Epithelial cell of esophagus (primary cell): Measurements from ENCODE around the gene ALG13.

Experiments
- DNase-seq: peaks from one replicate; pipeline ENCODE4 v3.0.0; 2010; ENCODE audit warnings: low read depth
- H3K4me3 ChIP-seq: 2 replicates; pipeline ENCODE4 v1.5.1; 2011; ENCODE audit warnings: mild to moderate bottlenecking, low read length, control low read depth
- TF ChIP-seq, protein P1 (sequence below): IDR thresholded peaks from 2 replicates; pipeline ENCODE4 v1.5.1; 2011; ENCODE audit warnings: low read depth, mild to moderate bottlenecking, low read length, control low read depth, inconsistent platforms; ENCODE audit not compliant: insufficient read depth; ENCODE audit errors: missing control alignments

Gene ALG13

DNA sequence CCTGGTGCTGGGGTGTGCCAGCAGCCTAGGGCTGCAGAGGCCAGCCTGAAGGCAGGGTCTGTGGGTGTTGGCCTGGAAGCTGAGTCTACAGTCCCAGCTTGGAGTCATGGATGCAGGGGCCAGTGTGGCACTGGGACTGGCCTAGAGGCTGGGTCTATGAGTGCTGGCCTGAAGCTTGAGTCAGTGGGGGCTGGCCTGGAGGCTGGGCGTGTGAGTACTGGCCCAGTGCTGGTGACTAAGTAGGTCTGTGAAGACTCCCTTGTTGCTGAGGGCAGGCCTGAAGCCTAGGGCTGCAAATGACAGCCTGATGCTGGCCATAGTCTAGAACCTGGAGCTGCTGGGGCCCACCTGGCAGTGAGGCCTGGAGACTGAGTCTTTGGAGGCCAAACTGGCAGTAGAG lies 31.3 kb upstream of the ALG13 start:
- peak; percentile 66 for DNase-seq
- TF ChIP-seq, protein P1, sequence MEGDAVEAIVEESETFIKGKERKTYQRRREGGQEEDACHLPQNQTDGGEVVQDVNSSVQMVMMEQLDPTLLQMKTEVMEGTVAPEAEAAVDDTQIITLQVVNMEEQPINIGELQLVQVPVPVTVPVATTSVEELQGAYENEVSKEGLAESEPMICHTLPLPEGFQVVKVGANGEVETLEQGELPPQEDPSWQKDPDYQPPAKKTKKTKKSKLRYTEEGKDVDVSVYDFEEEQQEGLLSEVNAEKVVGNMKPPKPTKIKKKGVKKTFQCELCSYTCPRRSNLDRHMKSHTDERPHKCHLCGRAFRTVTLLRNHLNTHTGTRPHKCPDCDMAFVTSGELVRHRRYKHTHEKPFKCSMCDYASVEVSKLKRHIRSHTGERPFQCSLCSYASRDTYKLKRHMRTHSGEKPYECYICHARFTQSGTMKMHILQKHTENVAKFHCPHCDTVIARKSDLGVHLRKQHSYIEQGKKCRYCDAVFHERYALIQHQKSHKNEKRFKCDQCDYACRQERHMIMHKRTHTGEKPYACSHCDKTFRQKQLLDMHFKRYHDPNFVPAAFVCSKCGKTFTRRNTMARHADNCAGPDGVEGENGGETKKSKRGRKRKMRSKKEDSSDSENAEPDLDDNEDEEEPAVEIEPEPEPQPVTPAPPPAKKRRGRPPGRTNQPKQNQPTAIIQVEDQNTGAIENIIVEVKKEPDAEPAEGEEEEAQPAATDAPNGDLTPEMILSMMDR, result no peak
- no peak overlapping the region for H3K4me3 ChIP-seq

DNA sequence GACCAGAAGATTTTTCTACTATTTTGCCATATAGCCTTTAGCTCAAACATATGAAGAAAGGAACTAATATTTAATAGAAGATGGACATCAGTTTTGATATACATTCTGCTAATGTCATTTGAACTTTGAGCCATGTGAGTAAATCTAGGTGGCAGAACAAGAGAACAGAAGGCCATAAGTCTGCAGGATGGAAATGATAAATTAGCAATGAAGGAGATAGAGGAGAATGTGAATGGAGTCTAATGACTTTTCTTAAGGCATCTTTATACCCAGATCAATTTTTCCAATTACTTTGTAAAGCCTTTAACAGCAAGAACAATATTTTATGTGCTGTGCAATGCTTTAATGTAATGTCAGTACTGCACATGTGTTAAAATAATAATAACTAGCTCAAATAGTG lies 30.1 kb upstream of the ALG13 start:
- no peak overlapping the region for H3K4me3 ChIP-seq
- TF ChIP-seq, protein P1, result no peak
- no peak for DNase-seq

DNA sequence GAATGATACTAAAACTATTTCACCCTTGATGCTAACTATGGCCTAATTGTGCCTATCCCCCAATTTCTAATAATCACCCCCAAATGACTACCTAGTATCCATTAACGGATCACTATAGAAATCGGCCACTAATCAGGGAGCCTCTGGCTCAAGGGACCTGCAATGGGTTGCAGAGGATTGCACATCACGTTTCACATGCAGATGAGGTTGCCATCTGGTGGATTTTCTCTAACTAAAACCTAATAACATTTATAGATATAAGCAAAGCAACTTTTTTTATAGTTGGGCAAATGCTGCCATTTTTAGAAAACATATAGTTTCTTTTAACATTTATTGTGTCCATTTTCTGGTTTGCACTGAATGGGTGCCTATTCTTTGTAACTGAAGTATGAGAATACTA lies 28.3 kb upstream of the ALG13 start:
- TF ChIP-seq, protein P1, result peak; percentile 17

DNA sequence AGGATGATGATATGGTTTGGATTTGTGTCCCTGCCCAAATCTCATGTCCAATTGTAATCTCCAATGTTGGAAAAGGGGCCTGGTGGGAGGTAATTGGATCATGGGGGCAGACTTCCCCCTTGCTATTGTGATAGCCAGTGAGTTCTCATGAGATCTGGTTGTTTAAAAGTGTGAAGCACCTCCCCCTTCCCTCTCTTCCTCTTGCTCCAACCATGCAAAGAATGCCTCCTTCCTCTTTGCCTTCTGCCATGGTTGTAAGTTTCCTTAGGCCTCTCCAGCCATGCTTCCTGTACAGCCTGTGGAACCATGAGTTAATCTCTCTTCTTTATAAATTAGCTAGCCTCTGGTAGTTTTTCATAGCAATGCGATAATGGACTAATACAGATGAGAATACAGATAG lies 19.7 kb upstream of the ALG13 start:
- no peak overlapping the region for H3K4me3 ChIP-seq
- TF ChIP-seq, protein P1, result no peak
- DNase-seq, result no peak

More for the DNA sequence above, 28.3 kb upstream of the ALG13 start:
- DNase-seq, result peak; percentile 4
- H3K4me3 ChIP-seq, result no peak overlapping the region

DNA sequence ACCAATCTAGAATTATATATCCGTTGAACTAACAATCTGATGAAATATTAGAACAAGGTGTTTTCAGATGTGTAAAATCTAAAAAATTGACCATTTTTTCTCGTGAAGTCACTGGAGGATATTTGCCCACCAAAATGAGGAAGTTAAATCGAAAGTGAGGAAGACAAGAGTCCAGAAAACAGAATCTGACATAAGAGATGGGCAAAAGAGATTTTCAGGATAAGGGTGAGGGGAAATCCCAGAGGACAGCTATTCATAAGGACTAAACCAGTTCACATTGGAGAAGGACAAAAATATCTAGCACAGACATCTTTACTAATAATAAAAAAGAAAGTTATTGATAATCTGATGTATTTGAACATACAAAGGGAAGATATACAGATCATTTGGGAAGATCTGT lies 18.7 kb upstream of the ALG13 start:
- no peak overlapping the region for H3K4me3 ChIP-seq
- TF ChIP-seq, protein P1, result no peak
- no peak for DNase-seq

DNA sequence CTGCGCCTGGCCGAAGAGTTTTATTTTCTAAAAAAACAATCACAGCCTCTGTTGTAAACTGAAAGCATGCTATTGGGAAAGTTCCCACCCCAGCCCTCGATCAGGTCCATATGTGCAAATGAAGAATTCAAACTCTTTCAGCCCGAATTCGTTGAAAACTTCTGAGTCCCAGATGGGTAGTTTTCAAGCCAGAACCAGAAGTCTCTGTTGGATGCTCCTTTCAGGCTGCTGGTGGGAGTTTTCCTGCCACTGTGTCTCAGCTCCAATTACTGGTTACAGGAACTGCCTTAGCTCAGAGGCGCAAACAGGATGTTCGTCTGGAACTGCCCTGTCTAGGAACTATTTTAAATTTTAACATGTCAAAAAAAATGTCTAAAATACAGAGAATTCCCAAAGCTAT lies 9.3 kb upstream of the ALG13 start:
- no peak overlapping the region for H3K4me3 ChIP-seq
- TF ChIP-seq, protein P1, result no peak
- DNase-seq, result no peak

DNA sequence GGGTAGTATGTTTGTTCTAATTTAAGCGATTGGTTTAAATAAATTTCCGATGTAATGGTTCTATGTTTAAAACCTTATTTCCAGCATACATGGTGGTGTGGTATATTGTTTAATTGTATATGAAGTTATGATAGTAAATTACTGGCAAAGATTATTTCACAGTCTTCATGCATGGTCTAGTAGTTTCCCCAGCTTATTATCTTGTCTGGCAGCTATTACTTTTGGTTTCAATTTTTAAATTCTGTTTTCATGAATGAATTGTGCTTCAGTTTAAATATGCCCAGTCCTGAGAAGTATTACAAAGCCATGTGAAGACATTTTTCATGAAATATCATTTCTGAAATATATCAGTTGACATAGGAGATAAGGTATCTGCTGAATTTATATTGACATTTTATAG lies 6.3 kb downstream of the ALG13 start:
- no peak for DNase-seq
- TF ChIP-seq, protein P1, result no peak
- no peak overlapping the region for H3K4me3 ChIP-seq
